HG02938 (cell line): ENCODE results near the gene POMT1.

Experiments
- ATAC-seq: cut with Tn5 transposase; IDR thresholded peaks from one replicate; pipeline ENCODE4 v1.9.1; 2021; ENCODE audit warnings: mild to moderate bottlenecking, moderate library complexity; ENCODE audit not compliant: unreplicated experiment

POMT1 gene

GRCh38 chr9:131476777-131477345 lies 25.9 kb upstream of the POMT1 start:
- no peak for ATAC-seq

GRCh38 chr9:131477367-131477766 lies 25.4 kb upstream of the POMT1 start:
- ATAC-seq, result no peak

- no peak for ATAC-seq
Observed at GRCh38 chr9:131477816-131478419, 24.8 kb upstream of the POMT1 start.

GRCh38 chr9:131478421-131478868 lies 24.3 kb upstream of the POMT1 start:
- ATAC-seq, result no peak

GRCh38 chr9:131478911-131479310 lies 23.8 kb upstream of the POMT1 start:
- no peak for ATAC-seq

GRCh38 chr9:131480258-131480657 lies 22.5 kb upstream of the POMT1 start:
- no peak for ATAC-seq

- ATAC-seq, result no peak
Observed at GRCh38 chr9:131481441-131482342, 21.0 kb upstream of the POMT1 start.

GRCh38 chr9:131482343-131483006 lies 20.2 kb upstream of the POMT1 start:
- no peak for ATAC-seq

- no peak for ATAC-seq
Observed at GRCh38 chr9:131483319-131484050, 19.2 kb upstream of the POMT1 start.

- no peak for ATAC-seq
Observed at GRCh38 chr9:131484051-131484445, 18.7 kb upstream of the POMT1 start.

GRCh38 chr9:131484560-131485185 lies 18.0 kb upstream of the POMT1 start:
- ATAC-seq, result no peak

- ATAC-seq, result no peak
Observed at GRCh38 chr9:131485206-131485605, 17.5 kb upstream of the POMT1 start.

GRCh38 chr9:131485728-131486422 lies 16.8 kb upstream of the POMT1 start:
- no peak for ATAC-seq

GRCh38 chr9:131487001-131487400 lies 15.7 kb upstream of the POMT1 start:
- no peak for ATAC-seq

GRCh38 chr9:131487621-131488031 lies 15.1 kb upstream of the POMT1 start:
- ATAC-seq, result no peak

GRCh38 chr9:131490514-131490913 lies 12.2 kb upstream of the POMT1 start:
- no peak for ATAC-seq

- ATAC-seq, result no peak
Observed at GRCh38 chr9:131491001-131491710, 11.6 kb upstream of the POMT1 start.

- no peak for ATAC-seq
Observed at GRCh38 chr9:131492070-131492469, 10.6 kb upstream of the POMT1 start.

- no peak for ATAC-seq
Observed at GRCh38 chr9:131494296-131494870, 8.3 kb upstream of the POMT1 start.
